ENCODE data around the gene MPZ. TPM values are rescaled to one million over a fixed set of nuclear protein-coding genes. Genes with fewer than 3 reads are reported as not detected.

The MPZ gene
- total RNA-seq, 2 experiments from 2014 or later: 2.8 to 3.3 TPM

GRCh38 chr1:161290779-161291178, 19.0 kb downstream of the MPZ start:
- DNase-seq (no peak), ATAC-seq (no peak)
- H3K4me3 Mint-ChIP-seq: no peak overlapping the region
- H3K36me3 Mint-ChIP-seq (ENCODE audit: low read depth): no peaks in the 10 kb centered on the region
- no peak overlapping the region for H3K27ac Mint-ChIP-seq
- no peaks in the 10 kb centered on the region for H3K27me3 Mint-ChIP-seq
- intact Hi-C loops (cut with micrococcal nuclease): loop anchor here (5.0 kb wide), 1 partner anchor 63 kb away; the partner anchor contains the start of gene TOMM40L
- H3K9me3 Mint-ChIP-seq: no peaks in the 10 kb centered on the region
- H3K4me1 Mint-ChIP-seq (ENCODE audit: low read depth): no peaks in the 10 kb centered on the region
- ChIA-PET CTCF (interaction anchor here (0.6 to 6.8 kb wide), 47 partner anchors 8 to 191 kb away, joined by 3 to 89 read pairs (median 5); partner anchors contain the start of genes CFAP126, FCER1G, NDUFS2 and NR1I3), POLR2A (interaction anchor here (0.6 to 1.4 kb wide), 2 partner anchors 15 to 29 kb away, joined by 3 read pairs; no protein-coding TSS in a partner anchor)
- no peak for TF ChIP-seq CTCF (IDR thresholded peaks at IDR 0.05)

GRCh38 chr1:161287482-161288054, 22.2 kb downstream of the MPZ start:
- H3K27me3 Mint-ChIP-seq: no peaks in the 10 kb centered on the region
- H3K27ac Mint-ChIP-seq: no peak overlapping the region
- no peak for TF ChIP-seq CTCF (IDR thresholded peaks at IDR 0.05)
- H3K4me3 Mint-ChIP-seq: no peak overlapping the region
- ChIA-PET CTCF (interaction anchor here (0.6 to 3.9 kb wide), 6 partner anchors 60 to 511 kb away, joined by 3 to 29 read pairs (median 4); partner anchors contain the start of genes APOA2, PPOX and TOMM40L), POLR2A (interaction anchor here (0.6 to 1.5 kb wide), 2 partner anchors 18 to 62 kb away, joined by 3 to 4 read pairs; partner anchors contain the start of gene TOMM40L)
- H3K9me3 Mint-ChIP-seq: no peaks in the 10 kb centered on the region
- intact Hi-C loops (cut with micrococcal nuclease): no loop called here
- ATAC-seq (no peak), DNase-seq (no peak)
- no peaks in the 10 kb centered on the region for H3K4me1 Mint-ChIP-seq (ENCODE audit: low read depth)
- no peaks in the 10 kb centered on the region for H3K36me3 Mint-ChIP-seq (ENCODE audit: low read depth)

- Mint-ChIP-seq H3K27ac (no peak overlapping the region), H3K36me3 (ENCODE audit: low read depth) (no peaks in the 10 kb centered on the region), H3K4me3 (no peak overlapping the region), H3K9me3 (no peaks in the 10 kb centered on the region), H3K4me1 (ENCODE audit: low read depth) (no peaks in the 10 kb centered on the region), H3K27me3 (no peaks in the 10 kb centered on the region)
- no peak for DNase-seq
- intact Hi-C loops (cut with micrococcal nuclease): no loop called here
- ATAC-seq: no peak
- ChIA-PET CTCF (interaction anchor here (1.5 kb wide), 1 partner anchor 33 kb away, joined by 3 read pairs; no protein-coding TSS in a partner anchor), POLR2A (no interaction called here)
- no peak for TF ChIP-seq CTCF (IDR thresholded peaks at IDR 0.05)
These were observed 24.2 kb downstream of the MPZ start for GRCh38 chr1:161285521-161285920.

GRCh38 chr1:161285113-161285512, 24.7 kb downstream of the MPZ start:
- POLR2A ChIA-PET: no interaction called here
- ATAC-seq (no peak), DNase-seq (no peak)
- H3K27ac Mint-ChIP-seq: no peak overlapping the region
- no peak for TF ChIP-seq CTCF (IDR thresholded peaks at IDR 0.05)
- CTCF ChIA-PET: interaction anchor here (1.5 kb wide), 1 partner anchor 34 kb away, joined by 3 read pairs; no protein-coding TSS in a partner anchor
- H3K9me3 Mint-ChIP-seq: no peaks in the 10 kb centered on the region
- no peak overlapping the region for H3K4me3 Mint-ChIP-seq
- no peaks in the 10 kb centered on the region for H3K27me3 Mint-ChIP-seq
- intact Hi-C loops (cut with micrococcal nuclease): no loop called here
- no peaks in the 10 kb centered on the region for H3K4me1 Mint-ChIP-seq (ENCODE audit: low read depth)
- no peaks in the 10 kb centered on the region for H3K36me3 Mint-ChIP-seq (ENCODE audit: low read depth)

- no peak for DNase-seq
- no peak for ATAC-seq
- H3K36me3 Mint-ChIP-seq (ENCODE audit: low read depth): no peaks in the 10 kb centered on the region
- ChIA-PET CTCF (interaction anchor here (1.1 to 1.9 kb wide), 3 partner anchors 8 to 117 kb away, joined by 3 to 8 read pairs (median 4); partner anchors contain the start of gene PPOX), POLR2A (no interaction called here)
- no peak overlapping the region for H3K27ac Mint-ChIP-seq
- H3K27me3 Mint-ChIP-seq: no peaks in the 10 kb centered on the region
- TF ChIP-seq CTCF (IDR thresholded peaks at IDR 0.05): no peak
- intact Hi-C loops (cut with micrococcal nuclease): no loop called here
- no peaks in the 10 kb centered on the region for H3K4me1 Mint-ChIP-seq (ENCODE audit: low read depth)
- H3K4me3 Mint-ChIP-seq: no peak overlapping the region
- H3K9me3 Mint-ChIP-seq: no peaks in the 10 kb centered on the region
These were observed 26.8 kb downstream of the MPZ start for GRCh38 chr1:161282991-161283390.
